Measurements from ENCODE around the gene SLC22A23. TPM values are rescaled to one million over a fixed set of nuclear protein-coding genes. Genes with fewer than 3 reads are reported as not detected.
"Not testable (repeated sequence)": the region's sequence is repeated elsewhere in the genome, so short reads cannot be mapped to it uniquely, and the experiment has no call there.

Gene SLC22A23
- total RNA-seq, 1 experiment from 2014 or later: 8.2 TPM

- DNase-seq (ENCODE audit: low spot score): not testable (repeated sequence)
Observed at GRCh38 chr6:3244832-3245161, 212.1 kb downstream of the SLC22A23 start.

- DNase-seq (ENCODE audit: low spot score): no peak
Observed at GRCh38 chr6:3244003-3244831, 212.6 kb downstream of the SLC22A23 start.

- no peak for DNase-seq (ENCODE audit: low spot score)
Observed at GRCh38 chr6:3242768-3243167, 214.1 kb downstream of the SLC22A23 start.

GRCh38 chr6:3241745-3242144 is 215.1 kb downstream of the SLC22A23 start:
- DNase-seq (ENCODE audit: low spot score): not testable (repeated sequence)

- DNase-seq (ENCODE audit: low spot score): no peak
Observed at GRCh38 chr6:3240595-3240994, 216.3 kb downstream of the SLC22A23 start.

- no peak for DNase-seq (ENCODE audit: low spot score)
Observed at GRCh38 chr6:3239110-3239830, 217.6 kb downstream of the SLC22A23 start.

- no peak for DNase-seq (ENCODE audit: low spot score)
Observed at GRCh38 chr6:3237761-3238662, 218.8 kb downstream of the SLC22A23 start.

GRCh38 chr6:3236005-3236404 is 220.8 kb downstream of the SLC22A23 start:
- DNase-seq (ENCODE audit: low spot score): no peak

GRCh38 chr6:3235486-3235885 is 221.4 kb downstream of the SLC22A23 start:
- no peak for DNase-seq (ENCODE audit: low spot score)

GRCh38 chr6:3233904-3234303 is 222.9 kb downstream of the SLC22A23 start:
- no peak for DNase-seq (ENCODE audit: low spot score)

- no peak for DNase-seq (ENCODE audit: low spot score)
Observed at GRCh38 chr6:3233321-3233720, 223.5 kb downstream of the SLC22A23 start.

GRCh38 chr6:3232017-3232945 is 224.6 kb downstream of the SLC22A23 start:
- DNase-seq (ENCODE audit: low spot score): no peak

- DNase-seq (ENCODE audit: low spot score): peak; percentile 81
Observed at GRCh38 chr6:3231247-3232016, 225.4 kb downstream of the SLC22A23 start.

GRCh38 chr6:3230900-3231246 is 226.0 kb downstream of the SLC22A23 start:
- DNase-seq (ENCODE audit: low spot score): no peak

- DNase-seq (ENCODE audit: low spot score): no peak
Observed at GRCh38 chr6:3230256-3230882, 226.5 kb downstream of the SLC22A23 start.

GRCh38 chr6:3229566-3230178 is 227.2 kb downstream of the SLC22A23 start:
- DNase-seq (ENCODE audit: low spot score): no peak

GRCh38 chr6:3228771-3229565 is 227.9 kb downstream of the SLC22A23 start:
- no peak for DNase-seq (ENCODE audit: low spot score)

GRCh38 chr6:3228046-3228671 is 228.7 kb downstream of the SLC22A23 start:
- DNase-seq (ENCODE audit: low spot score): no peak

Measured in A172 (cell line).